CD4-positive, alpha-beta T cell treated with Interleukin-4 for 4 hours (primary cell): ENCODE results near the gene WDTC1.

ENCODE experiments used
- DNase-seq: peaks from one replicate; pipeline ENCODE4 v3.0.0-alpha.2; 2020

The WDTC1 gene

GRCh38 chr1:27336756-27337155 is 102.3 kb downstream of the WDTC1 start:
- DNase-seq = no peak

GRCh38 chr1:27338751-27339150 is 104.3 kb downstream of the WDTC1 start:
- no peak for DNase-seq

GRCh38 chr1:27339213-27339612 is 104.8 kb downstream of the WDTC1 start:
- DNase-seq = no peak

- DNase-seq = peak; percentile 65
These were observed 107.3 kb downstream of the WDTC1 start, which contains the start of gene SYTL1 for GRCh38 chr1:27341525-27342252. SYTL1 (plus strand) TSS chr1:27342022; CDS start chr1:27345335, 3,313 bp downstream.

GRCh38 chr1:27342391-27342777 is 108.0 kb downstream of the WDTC1 start:
- DNase-seq = peak; percentile 57

- peak; percentile 90 for DNase-seq
These were observed 108.6 kb downstream of the WDTC1 start for GRCh38 chr1:27342778-27343638.

GRCh38 chr1:27343639-27344025 is 109.2 kb downstream of the WDTC1 start:
- no peak for DNase-seq

- DNase-seq = no peak
These were observed 110.8 kb downstream of the WDTC1 start for GRCh38 chr1:27345272-27345671.

GRCh38 chr1:27346357-27346756 is 111.9 kb downstream of the WDTC1 start:
- DNase-seq = no peak

GRCh38 chr1:27346991-27347624 is 112.7 kb downstream of the WDTC1 start:
- no peak for DNase-seq

- no peak for DNase-seq
These were observed 114.7 kb downstream of the WDTC1 start for GRCh38 chr1:27348861-27349783.

- no peak for DNase-seq
These were observed 115.6 kb downstream of the WDTC1 start for GRCh38 chr1:27349784-27350662.

- DNase-seq = no peak
These were observed 116.5 kb downstream of the WDTC1 start for GRCh38 chr1:27350663-27351540.

- DNase-seq = no peak
These were observed 117.2 kb downstream of the WDTC1 start for GRCh38 chr1:27351541-27352107.

GRCh38 chr1:27353166-27353565 is 118.7 kb downstream of the WDTC1 start:
- no peak for DNase-seq

GRCh38 chr1:27353629-27354028 is 119.2 kb downstream of the WDTC1 start:
- DNase-seq = no peak

GRCh38 chr1:27355683-27356082 is 121.3 kb downstream of the WDTC1 start:
- no peak for DNase-seq

- no peak for DNase-seq
These were observed 121.8 kb downstream of the WDTC1 start for GRCh38 chr1:27356277-27356618.

- peak; percentile 54 for DNase-seq
These were observed 122.3 kb downstream of the WDTC1 start for GRCh38 chr1:27356619-27357280.
